ENCODE data around the gene GM2A. TPM values are rescaled to one million over a fixed set of nuclear protein-coding genes. Genes with fewer than 3 reads are reported as not detected.
A peak's percentile ranks its signal among the peaks of the same experiment; 100 is the strongest.
"Not testable (repeated sequence)": the region's sequence is repeated elsewhere in the genome, so short reads cannot be mapped to it uniquely, and the experiment has no call there.

Gene GM2A
- total RNA-seq, 3 donors from 2014 or later = 35.1 to 58.0 (median 43.8) TPM

- Histone ChIP-seq H3K9me3 (no peaks in the 10 kb centered on the region), H3K4me3 (no peak overlapping the region), H3K27me3 (no peaks in the 10 kb centered on the region), H3K36me3 (no peaks in the 10 kb centered on the region), H3K4me1 (no peaks in the 10 kb centered on the region), H3K27ac (no peak overlapping the region)
- no peak for TF ChIP-seq POLR2AphosphoS5 (IDR thresholded peaks at IDR 0.05)
- TF ChIP-seq, protein P1, sequence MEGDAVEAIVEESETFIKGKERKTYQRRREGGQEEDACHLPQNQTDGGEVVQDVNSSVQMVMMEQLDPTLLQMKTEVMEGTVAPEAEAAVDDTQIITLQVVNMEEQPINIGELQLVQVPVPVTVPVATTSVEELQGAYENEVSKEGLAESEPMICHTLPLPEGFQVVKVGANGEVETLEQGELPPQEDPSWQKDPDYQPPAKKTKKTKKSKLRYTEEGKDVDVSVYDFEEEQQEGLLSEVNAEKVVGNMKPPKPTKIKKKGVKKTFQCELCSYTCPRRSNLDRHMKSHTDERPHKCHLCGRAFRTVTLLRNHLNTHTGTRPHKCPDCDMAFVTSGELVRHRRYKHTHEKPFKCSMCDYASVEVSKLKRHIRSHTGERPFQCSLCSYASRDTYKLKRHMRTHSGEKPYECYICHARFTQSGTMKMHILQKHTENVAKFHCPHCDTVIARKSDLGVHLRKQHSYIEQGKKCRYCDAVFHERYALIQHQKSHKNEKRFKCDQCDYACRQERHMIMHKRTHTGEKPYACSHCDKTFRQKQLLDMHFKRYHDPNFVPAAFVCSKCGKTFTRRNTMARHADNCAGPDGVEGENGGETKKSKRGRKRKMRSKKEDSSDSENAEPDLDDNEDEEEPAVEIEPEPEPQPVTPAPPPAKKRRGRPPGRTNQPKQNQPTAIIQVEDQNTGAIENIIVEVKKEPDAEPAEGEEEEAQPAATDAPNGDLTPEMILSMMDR (IDR thresholded peaks at IDR 0.05) = no peak
- no peak for TF ChIP-seq POLR2A (IDR thresholded peaks at IDR 0.05)
- intact Hi-C loops (cut with DNase I; ENCODE audit: low total_unique reads) = no loop called here
- no peak for DNase-seq (ENCODE audit: low spot score in 2 of 2)
These were observed 43.5 kb downstream of the GM2A start for GRCh38 chr5:151296478-151296830.

- intact Hi-C loops (cut with DNase I; ENCODE audit: low total_unique reads) = no loop called here
- TF ChIP-seq, protein P1 (IDR thresholded peaks at IDR 0.05) = no peak
- TF ChIP-seq POLR2A (IDR thresholded peaks at IDR 0.05) (no peak), POLR2AphosphoS5 (IDR thresholded peaks at IDR 0.05) (no peak)
These were observed 44.0 kb downstream of the GM2A start for GRCh38 chr5:151296974-151297373.

DNA sequence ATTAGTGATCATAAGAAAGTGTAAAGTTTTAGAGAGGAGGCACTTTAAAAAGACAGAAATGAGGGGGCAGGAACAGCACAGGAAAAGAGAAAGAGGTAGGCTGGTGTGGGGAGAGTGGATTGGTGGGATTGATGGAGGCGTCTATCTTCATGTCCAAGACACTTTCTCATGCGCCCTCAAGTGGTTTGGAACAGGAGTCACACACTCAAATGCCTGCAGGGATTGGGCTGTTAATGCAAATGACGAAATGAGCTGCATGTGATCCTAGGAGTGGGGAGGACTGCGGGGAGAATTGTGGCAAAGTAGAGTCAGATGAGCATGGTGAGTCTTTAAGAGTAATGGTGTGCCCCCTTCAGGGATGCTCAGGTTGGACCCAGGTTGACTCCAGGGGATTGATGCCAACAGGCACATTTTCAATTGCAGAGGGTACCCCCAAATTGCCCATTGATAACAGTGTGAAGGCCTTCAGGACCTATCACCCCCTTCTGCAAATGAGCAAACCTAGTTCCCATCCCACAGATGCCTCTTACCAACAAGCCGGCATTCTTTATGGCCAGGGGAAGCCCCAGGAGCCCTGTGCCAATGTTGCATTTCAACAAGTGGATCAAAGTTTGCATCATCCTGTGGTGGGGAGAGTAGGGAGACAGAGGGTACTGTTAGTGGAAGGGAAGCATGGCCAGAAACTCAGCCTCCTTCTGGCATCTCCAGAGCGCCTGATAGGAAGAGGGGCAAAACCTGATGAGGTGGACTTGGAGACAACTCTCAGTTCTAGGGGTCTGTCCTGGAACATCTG lies 45.3 kb downstream of the GM2A start:
- Histone ChIP-seq H3K36me3 (no peaks in the 10 kb centered on the region), H3K9me3 (no peaks in the 10 kb centered on the region), H3K4me1 (no peaks in the 10 kb centered on the region), H3K27me3 (no peaks in the 10 kb centered on the region), H3K27ac (no peak overlapping the region), H3K4me3 (no peak overlapping the region)
- intact Hi-C loops (cut with DNase I; ENCODE audit: low total_unique reads) = no loop called here
- TF ChIP-seq, protein P1 (IDR thresholded peaks at IDR 0.05) = peak in 1 of 3 donors; percentile 39
- TF ChIP-seq POLR2A (IDR thresholded peaks at IDR 0.05) = no peak
- DNase-seq (ENCODE audit: low spot score in 2 of 2) = no peak

More at GRCh38 chr5:151296974-151297373, 44.0 kb downstream of the GM2A start:
- Histone ChIP-seq H3K36me3 (no peaks in the 10 kb centered on the region), H3K4me3 (no peak overlapping the region), H3K27me3 (no peaks in the 10 kb centered on the region), H3K4me1 (no peaks in the 10 kb centered on the region), H3K9me3 (no peaks in the 10 kb centered on the region), H3K27ac (no peak overlapping the region)
- no peak for DNase-seq (ENCODE audit: low spot score in 2 of 2)

DNA sequence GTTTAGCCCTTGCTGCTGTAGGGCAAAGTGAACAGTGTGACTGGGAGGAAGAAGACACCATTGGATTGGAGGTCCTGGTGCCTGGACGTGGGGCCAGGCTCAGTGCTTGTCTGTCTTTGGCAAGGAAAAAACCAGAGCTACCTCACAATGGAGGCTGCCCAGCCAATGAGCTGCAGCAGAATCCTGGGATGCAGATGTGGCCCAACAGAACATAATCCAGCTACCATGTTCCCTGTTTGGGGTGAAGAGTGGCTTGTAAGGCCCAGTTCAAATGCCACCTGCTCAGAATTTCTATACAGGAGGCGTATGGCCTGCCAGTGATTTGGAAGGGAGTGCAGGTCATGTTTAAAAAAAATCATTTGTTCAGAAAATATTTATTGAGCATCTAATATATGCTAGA lies 50.7 kb downstream of the GM2A start, which contains the start of gene SLC36A3:
TSS of gene SLC36A3 (minus strand) at position 101 of the 400 bp plus-strand sequence. CDS start 412 bp downstream, outside the sequence.
- H3K9me3 ChIP-seq = no peaks in the 10 kb centered on the region
- no peaks in the 10 kb centered on the region for H3K36me3 ChIP-seq
- H3K4me3 ChIP-seq = no peak within 1 kb of the TSS
- intact Hi-C loops (cut with DNase I; ENCODE audit: low total_unique reads) = no loop called here
- no peak for TF ChIP-seq POLR2A (IDR thresholded peaks at IDR 0.05)
- TF ChIP-seq, protein P1 (IDR thresholded peaks at IDR 0.05) = no peak
- no peak for TF ChIP-seq POLR2AphosphoS5 (IDR thresholded peaks at IDR 0.05)
- no peak for DNase-seq (ENCODE audit: low spot score in 2 of 2)
- no peaks in the 10 kb centered on the region for H3K4me1 ChIP-seq
- H3K27me3 ChIP-seq = no peaks in the 10 kb centered on the region
- no peak within 1 kb of the TSS for H3K27ac ChIP-seq

- H3K27me3 ChIP-seq; DNase-seq (ENCODE audit: low spot score in 2 of 2); H3K36me3 ChIP-seq; H3K9me3 ChIP-seq; intact Hi-C loops (cut with DNase I; ENCODE audit: low total_unique reads); H3K4me3 ChIP-seq; H3K27ac ChIP-seq; H3K4me1 ChIP-seq: not testable (repeated sequence)
These were observed 56.3 kb downstream of the GM2A start for GRCh38 chr5:151309266-151309665.

DNA sequence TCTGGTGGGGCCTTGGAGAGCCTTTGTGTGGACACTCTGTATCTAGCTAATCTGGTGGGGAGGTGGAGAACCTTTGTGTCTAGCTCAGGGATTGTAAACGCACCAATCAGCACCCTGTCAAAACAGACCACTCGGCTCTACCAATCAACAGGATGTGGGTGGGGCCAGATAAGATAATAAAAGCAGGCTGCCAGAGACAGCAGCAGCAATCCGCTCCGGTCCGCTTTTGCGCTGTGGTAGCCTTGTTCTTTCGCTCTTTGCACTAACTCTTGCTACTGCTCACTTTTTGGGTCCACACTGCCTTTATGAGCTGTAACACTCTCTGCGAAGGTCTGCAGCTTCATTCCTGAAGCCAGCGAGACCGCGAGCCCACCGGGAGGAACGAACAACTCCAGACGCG lies 56.8 kb downstream of the GM2A start:
- H3K27ac ChIP-seq; DNase-seq (ENCODE audit: low spot score in 2 of 2); H3K4me3 ChIP-seq; intact Hi-C loops (cut with DNase I; ENCODE audit: low total_unique reads); H3K36me3 ChIP-seq; H3K27me3 ChIP-seq; H3K9me3 ChIP-seq; H3K4me1 ChIP-seq: not testable (repeated sequence)

Measured in breast epithelium (tissue), 4 donors.